Naive thymus-derived CD8-positive, alpha-beta T cell (primary cell): ENCODE measurements around the gene PARN. TPM values are rescaled to one million over a fixed set of nuclear protein-coding genes. Genes with fewer than 3 reads are reported as not detected.
"Not testable (repeated sequence)": the region's sequence is repeated elsewhere in the genome, so short reads cannot be mapped to it uniquely, and the experiment has no call there.

Experiments
- ATAC-seq, 2 donors: fragments of 150-1000 bp; cut with Tn5 transposase in 1 of 2; sonication (Bioruptor Pico), chemical (Tn5 transposase) in 1 of 2; 1 replicate in 1 of 2; 2 replicates in 1 of 2; pipeline ENCODE4 v1.10.0; 2021; ENCODE audit warnings: mild to moderate bottlenecking in 2 of 2, moderate library complexity in 2 of 2
- POLR2A ChIA-PET: fragments of 350-600 bp; sonication (Branson Sonifier 250); formaldehyde crosslinking; loops from one replicate; lab custom pipeline; 2021; ENCODE audit warnings: antibody characterized with exemption; lab: Charles Lee
- DNase-seq, 10 donors: peaks; one replicate each; pipeline versions ENCODE4 v3.0.0 to v3.0.0-alpha.2; 2020 to 2022
- H3K27ac Mint-ChIP-seq, 10 donors: one replicate each; pipeline ENCODE4 v1.8.0; 2020 to 2022; ENCODE audit warnings: mild to moderate bottlenecking in 10 of 10, mixed read lengths in 10 of 10, moderate library complexity in 4 of 10, inconsistent platforms in 1 of 10
- H3K27me3 Mint-ChIP-seq, 5 donors: one replicate each; pipeline ENCODE4 v1.8.0; 2021 to 2022; ENCODE audit warnings: mixed read lengths in 5 of 5
- H3K36me3 Mint-ChIP-seq, 3 donors: one replicate each; pipeline ENCODE4 v1.8.0; 2020 to 2022; ENCODE audit warnings: mixed read lengths in 3 of 3, mild to moderate bottlenecking in 2 of 3, inconsistent platforms in 1 of 3
- H3K4me1 Mint-ChIP-seq, 4 donors: one replicate each; pipeline ENCODE4 v1.8.0; 2021 to 2022; ENCODE audit warnings: mixed read lengths in 4 of 4
- H3K4me3 Mint-ChIP-seq, 10 donors: one replicate each; pipeline ENCODE4 v1.8.0; 2020 to 2022; ENCODE audit warnings: mild to moderate bottlenecking in 10 of 10, mixed read lengths in 10 of 10, moderate library complexity in 6 of 10, inconsistent platforms in 1 of 10
- H3K9me3 Mint-ChIP-seq, 9 donors: one replicate each; pipeline ENCODE4 v1.8.0; 2020 to 2022; ENCODE audit warnings: mixed read lengths in 9 of 9, mild to moderate bottlenecking in 3 of 9, inconsistent platforms in 1 of 9, moderate library complexity in 1 of 9
- polyA plus RNA-seq, 3 donors: library from polyadenylated mRNA; unstranded; fragments of 300-500 nt; fragmentation: Illumina TruSeq; gene quantifications; one replicate each; pipeline ENCODE4 v1.2.3, GENCODE V29; 2021
- total RNA-seq, 8 experiments: library from RNA in 2 of 8; stranded (reverse) in 2 of 8; gene quantifications; one replicate each; pipeline ENCODE4 v1.2.3 and lab custom pipeline; 2021 to 2026

The PARN gene
- total and polyA plus RNA-seq, 5 experiments from 2014 or later: 40.8 to 50.8 (median 47.9) TPM

- POLR2A ChIA-PET, H3K4me1 Mint-ChIP-seq, DNase-seq, H3K9me3 Mint-ChIP-seq, H3K4me3 Mint-ChIP-seq, H3K36me3 Mint-ChIP-seq, ATAC-seq, H3K27me3 Mint-ChIP-seq, H3K27ac Mint-ChIP-seq: not testable (repeated sequence)
Measured at GRCh38 chr16:14402114-14403000, 227.7 kb downstream of the PARN start.

- H3K36me3 Mint-ChIP-seq, H3K27me3 Mint-ChIP-seq, POLR2A ChIA-PET: not testable (repeated sequence)
Measured at GRCh38 chr16:14401711-14402061, 228.4 kb downstream of the PARN start.

GRCh38 chr16:14400978-14401710 lies 228.9 kb downstream of the PARN start:
- ATAC-seq, H3K9me3 Mint-ChIP-seq, DNase-seq, H3K4me1 Mint-ChIP-seq, H3K4me3 Mint-ChIP-seq, POLR2A ChIA-PET, H3K27me3 Mint-ChIP-seq, H3K27ac Mint-ChIP-seq, H3K36me3 Mint-ChIP-seq: not testable (repeated sequence)

More at GRCh38 chr16:14401711-14402061, 228.4 kb downstream of the PARN start:
- not testable (repeated sequence) for H3K4me1 Mint-ChIP-seq, H3K4me3 Mint-ChIP-seq, H3K27ac Mint-ChIP-seq, ATAC-seq, H3K9me3 Mint-ChIP-seq, DNase-seq

- no peaks in the 10 kb centered on the region for H3K36me3 Mint-ChIP-seq
- no peak overlapping the region for H3K27ac Mint-ChIP-seq
- no peaks in the 10 kb centered on the region for H3K9me3 Mint-ChIP-seq
- H3K27me3 Mint-ChIP-seq: no peaks in the 10 kb centered on the region
- DNase-seq: no peak
- ATAC-seq: no peak
- H3K4me3 Mint-ChIP-seq: no peak overlapping the region
- H3K4me1 Mint-ChIP-seq: peaks cover 0 to 4% (median 2%) of the 10 kb centered on the region in 4 donors
- POLR2A ChIA-PET: no interaction called here
Measured at GRCh38 chr16:14400285-14400977, 229.6 kb downstream of the PARN start.

GRCh38 chr16:14399378-14400284 lies 230.4 kb downstream of the PARN start:
- Mint-ChIP-seq H3K27me3 (no peaks in the 10 kb centered on the region), H3K36me3 (no peaks in the 10 kb centered on the region), H3K9me3 (no peaks in the 10 kb centered on the region), H3K27ac (peak overlapping the region in 1 of 10 donors; percentile 65), H3K4me1 (peaks cover 0 to 2% (median 0%) of the 10 kb centered on the region in 4 donors), H3K4me3 (no peak overlapping the region)
- POLR2A ChIA-PET: no interaction called here
- no peak for DNase-seq
- ATAC-seq: no peak

- POLR2A ChIA-PET: no interaction called here
- H3K27ac Mint-ChIP-seq: no peak overlapping the region
- H3K27me3 Mint-ChIP-seq: no peaks in the 10 kb centered on the region
- no peak for DNase-seq
- H3K36me3 Mint-ChIP-seq: no peaks in the 10 kb centered on the region
- ATAC-seq: no peak
- no peaks in the 10 kb centered on the region for H3K9me3 Mint-ChIP-seq
- peaks cover 0 to 2% (median 0%) of the 10 kb centered on the region in 4 donors for H3K4me1 Mint-ChIP-seq
- H3K4me3 Mint-ChIP-seq: no peak overlapping the region
Measured at GRCh38 chr16:14398014-14398717, 231.9 kb downstream of the PARN start.

- H3K4me3 Mint-ChIP-seq, H3K4me1 Mint-ChIP-seq, ATAC-seq, H3K27me3 Mint-ChIP-seq, H3K9me3 Mint-ChIP-seq, DNase-seq, H3K27ac Mint-ChIP-seq, H3K36me3 Mint-ChIP-seq: not testable (repeated sequence)
- POLR2A ChIA-PET: interaction anchor here (0.7 kb wide), 1 partner anchor 40 kb away, joined by 3 read pairs; no protein-coding TSS in a partner anchor
Measured at GRCh38 chr16:14395710-14396304, 234.3 kb downstream of the PARN start.

- Mint-ChIP-seq H3K4me1 (peaks cover 0 to 2% (median 0%) of the 10 kb centered on the region in 4 donors), H3K9me3 (no peaks in the 10 kb centered on the region), H3K27ac (peak overlapping the region in 1 of 10 donors; percentile 56), H3K36me3 (no peaks in the 10 kb centered on the region), H3K27me3 (no peaks in the 10 kb centered on the region), H3K4me3 (no peak overlapping the region)
- ATAC-seq: no peak
- DNase-seq: no peak
- POLR2A ChIA-PET: no interaction called here
Measured at GRCh38 chr16:14394834-14395233, 235.2 kb downstream of the PARN start.

- H3K27me3 Mint-ChIP-seq: no peaks in the 10 kb centered on the region
- POLR2A ChIA-PET: no interaction called here
Measured at GRCh38 chr16:14392960-14393359, 237.1 kb downstream of the PARN start.

GRCh38 chr16:14389359-14389758 lies 240.7 kb downstream of the PARN start:
- DNase-seq: no peak
- POLR2A ChIA-PET: no interaction called here
- H3K27me3 Mint-ChIP-seq: no peaks in the 10 kb centered on the region
- no peaks in the 10 kb centered on the region for H3K4me1 Mint-ChIP-seq
- no peak overlapping the region for H3K27ac Mint-ChIP-seq
- H3K36me3 Mint-ChIP-seq: no peaks in the 10 kb centered on the region
- no peak overlapping the region for H3K4me3 Mint-ChIP-seq
- no peak for ATAC-seq
- no peaks in the 10 kb centered on the region for H3K9me3 Mint-ChIP-seq

More at GRCh38 chr16:14392960-14393359, 237.1 kb downstream of the PARN start:
- ATAC-seq (no peak), DNase-seq (no peak)
- Mint-ChIP-seq H3K9me3 (no peaks in the 10 kb centered on the region), H3K27ac (peak overlapping the region in 2 of 10 donors; percentile 18 to 68), H3K4me1 (peaks cover 0 to 2% (median 0%) of the 10 kb centered on the region in 4 donors), H3K36me3 (no peaks in the 10 kb centered on the region), H3K4me3 (no peak overlapping the region)

GRCh38 chr16:14388243-14388642 lies 241.8 kb downstream of the PARN start:
- ATAC-seq (no peak), DNase-seq (no peak)
- H3K4me1 Mint-ChIP-seq: no peaks in the 10 kb centered on the region
- H3K9me3 Mint-ChIP-seq: peaks cover 0 to 2% (median 0%) of the 10 kb centered on the region in 9 donors
- peaks cover 0 to 2% (median 0%) of the 10 kb centered on the region in 5 donors for H3K27me3 Mint-ChIP-seq
- H3K36me3 Mint-ChIP-seq: no peaks in the 10 kb centered on the region
- no peak overlapping the region for H3K4me3 Mint-ChIP-seq
- POLR2A ChIA-PET: no interaction called here
- H3K27ac Mint-ChIP-seq: no peak overlapping the region
